ENCODE measurements around the gene MDM2. TPM values are rescaled to one million over a fixed set of nuclear protein-coding genes. Genes with fewer than 3 reads are reported as not detected.

MDM2 gene
- total and polyA plus RNA-seq, 2 of the 8 experiments (the other 6 are each of a cell fraction or from before 2014, with no cell fraction given), result 15.1 to 115 TPM

GRCh38 chr12:68804657-68805591 lies 3.1 kb upstream of the MDM2 start:
- Histone ChIP-seq H3K14ac (ENCODE audit: insufficient read length) (no peak overlapping the region), H4K8ac (ENCODE audit: extremely low read depth, insufficient read depth, low read length) (peak overlapping the region; percentile 62; the same call in 1 of the 2 replicates), H3K18ac (ENCODE audit: extremely low read depth, low read length) (peak overlapping the region; percentile 48), H3K56ac (replicated peaks; ENCODE audit: insufficient read length, low read depth, low read length) (no peak overlapping the region), H2BK5ac (ENCODE audit: low read depth, low read length) (peak overlapping the region; percentile 35; the same call in 1 of the 2 replicates), H2AFZ (ENCODE audit: low read length) (no peak overlapping the region; the same call in 1 of the 2 replicates), H3K4me3 (ENCODE audit: extremely low read depth in 1 of 4, insufficient read depth in 2 of 4, low read depth in 3 of 4, low read length in 4 of 4) (no peak overlapping the region), H3K27ac (ENCODE audit: low read depth, low read length) (no peak overlapping the region), H2BK20ac (ENCODE audit: low read length) (peak overlapping the region; percentile 75), H3K23ac (ENCODE audit: insufficient read length) (no peak overlapping the region), H2BK12ac (ENCODE audit: low read depth, low read length) (peak overlapping the region; percentile 62; the same call in 1 of the 2 replicates), H4K5ac (ENCODE audit: insufficient read length, low read depth, low read length) (no peak overlapping the region), H3K79me1 (ENCODE audit: low read depth, low read length) (no peaks in the 10 kb centered on the region), H4K20me1 (replicated peaks in 1 of 2; ENCODE audit: control insufficient read depth in 1 of 2, insufficient read depth in 2 of 2, low read length in 2 of 2) (peaks cover 0 to 1% of the 10 kb centered on the region in 2 experiments), H3K9me3 (ENCODE audit: insufficient read depth in 2 of 2, low read depth in 1 of 2, low read length in 1 of 2) (no peaks in the 10 kb centered on the region), H3K9ac (replicated peaks in 1 of 4; ENCODE audit: extremely low read depth in 1 of 4, low read depth in 3 of 4, low read length in 3 of 4) (no peak overlapping the region), H3K4ac (replicated peaks; ENCODE audit: insufficient read length, low read depth, low read length) (no peak overlapping the region), H4K91ac (replicated peaks; ENCODE audit: insufficient read length, low read length) (peak overlapping the region; percentile 35), H3K4me2 (ENCODE audit: insufficient read depth in 1 of 2, low read depth in 2 of 2, low read length in 2 of 2) (peak overlapping the region; percentile 29 to 51; a peak in 3 of 4 replicates), H2AK5ac (ENCODE audit: low read depth, low read length) (no peak overlapping the region), H2BK15ac (ENCODE audit: low read length) (peak overlapping the region; percentile 84), H3K36me3 (ENCODE audit: control insufficient read depth in 2 of 4, insufficient read depth in 4 of 4, low read length in 3 of 4) (peaks cover 0 to 10% (median 1%) of the 10 kb centered on the region in 4 experiments; a peak in 2 of 8 replicates), H3K79me2 (ENCODE audit: control insufficient read depth in 1 of 2, insufficient read depth in 2 of 2, low read length in 2 of 2) (peaks cover 3 to 12% of the 10 kb centered on the region in 2 experiments; a peak in 3 of 4 replicates), H2BK120ac (replicated peaks; ENCODE audit: low read depth, low read length) (peak overlapping the region; percentile 39), H3K27me3 (replicated peaks in 1 of 4; ENCODE audit: control insufficient read depth in 3 of 4, extremely low read depth in 1 of 4, insufficient read depth in 3 of 4, low read length in 3 of 4) (no peaks in the 10 kb centered on the region), H3K23me2 (ENCODE audit: low read depth, low read length) (peaks cover 2% of the 10 kb centered on the region), H3K4me1 (replicated peaks in 1 of 4; ENCODE audit: control insufficient read depth in 3 of 4, insufficient read depth in 4 of 4, low read length in 3 of 4) (peaks cover 3 to 12% (median 6%) of the 10 kb centered on the region in 4 experiments; a peak in 5 of 7 replicates)
- peak in 1 of 2 experiments; percentile 64 for DNase-seq (ENCODE audit: low read depth in 1 of 2, low spot score in 2 of 2)
- ChIA-PET POLR2A (ENCODE audit: partially characterized antibody) (interaction anchor here (0.5 to 2.4 kb wide), 8 partner anchors 9 to 286 kb away, joined by 3 to 6 read pairs (median 4); partner anchors contain the start of gene SLC35E3), CTCF (ENCODE audit: partially characterized antibody) (no interaction called here)
- no peak for FAIRE-seq
- WGBS, 2 experiments (ENCODE audit: extremely low coverage in 1 of 2, insufficient coverage in 1 of 2, insufficient read length in 1 of 2, insufficient replicate concordance in 2 of 2, low coverage in 1 of 2, low lambda C conversion rate in 2 of 2, missing lambda C conversion rate in 1 of 2), result 84 to 100% methylated on average over 2 to 31 of the region's 32 CpGs
- TF ChIP-seq MAX (IDR thresholded peaks at IDR 0.05) (no peak), ZNF274 (IDR thresholded peaks at IDR 0.05; ENCODE audit: borderline replicate concordance, extremely low read depth, low read length) (no peak), ASH2L (IDR thresholded peaks at IDR 0.05; ENCODE audit: low read length) (no peak), PHF8 (conservative IDR thresholded peaks at IDR 0.05; ENCODE audit: low read depth, low read length) (no peak), TEAD4 (IDR thresholded peaks at IDR 0.05; ENCODE audit: low read depth, low read length) (no peak), BACH1 (IDR thresholded peaks at IDR 0.05; ENCODE audit: low read length) (no peak), TAF1 (IDR thresholded peaks at IDR 0.05; ENCODE audit: low read depth, low read length) (no peak), POLR2AphosphoS5 (IDR thresholded peaks at IDR 0.05; ENCODE audit: low read depth, low read length) (no peak), JUN (IDR thresholded peaks at IDR 0.05; ENCODE audit: low read depth, low read length) (no peak), POU5F1 (IDR thresholded peaks at IDR 0.05; ENCODE audit: low read depth, low read length) (no peak), CHD1 (IDR thresholded peaks at IDR 0.05; ENCODE audit: low read depth, low read length) (no peak)

All from H1 (cell line).